ENCODE results near the gene ZNF575. TPM values are rescaled to one million over a fixed set of nuclear protein-coding genes. Genes with fewer than 3 reads are reported as not detected.

ZNF575 gene
- polyA plus RNA-seq, 3 donors = 0.25 to 0.79 (median 0.29) TPM

DNA sequence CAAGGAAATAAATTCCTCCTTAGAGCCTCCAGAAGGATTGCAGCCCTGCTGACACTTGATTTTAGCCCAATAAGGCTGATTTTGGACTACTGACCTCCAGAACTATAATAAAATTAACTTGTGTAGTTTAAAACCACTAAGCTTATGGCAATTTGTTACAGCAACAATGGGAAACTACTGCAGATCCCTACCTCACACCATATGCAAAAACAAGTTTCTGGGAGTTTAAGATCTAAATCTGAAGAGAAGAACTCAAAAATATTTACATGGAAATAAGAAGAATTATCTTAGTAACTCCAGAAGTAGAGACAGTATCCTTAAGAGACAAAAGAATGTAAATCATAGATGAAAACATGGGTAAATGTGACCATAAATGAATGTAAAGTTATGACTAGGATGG is 5.9 kb downstream of the ZNF575 start:
- no peak overlapping the region for H3K27ac Mint-ChIP-seq
- peaks cover 0 to 4% (median 0%) of the 10 kb centered on the region in 7 donors for H3K9me3 Mint-ChIP-seq
- Histone ChIP-seq H3K9ac (ENCODE audit: insufficient read depth, low read length, poor library complexity, severe bottlenecking) (no peak overlapping the region), H2AFZ (ENCODE audit: insufficient read depth, low read depth, low read length, poor library complexity, severe bottlenecking) (no peak overlapping the region), H3K27ac (ENCODE audit: low read depth in 1 of 2, low read length in 2 of 2) (no peak overlapping the region), H3K9me3 (replicated peaks in 1 of 2; ENCODE audit: control insufficient read depth in 1 of 2, insufficient read depth in 1 of 2, low read length in 2 of 2) (no peaks in the 10 kb centered on the region), H3K27me3 (ENCODE audit: control insufficient read depth in 2 of 2, insufficient read depth in 2 of 2, low read length in 2 of 2) (no peaks in the 10 kb centered on the region), H3K4me3 (replicated peaks in 1 of 3; ENCODE audit: low read depth in 2 of 3, low read length in 3 of 3) (no peak overlapping the region), H3K36me3 (replicated peaks in 1 of 2; ENCODE audit: control insufficient read depth in 1 of 2, insufficient read depth in 2 of 2, low read length in 2 of 2) (peaks cover 35 to 59% of the 10 kb centered on the region in 2 donors), H3K4me1 (ENCODE audit: control insufficient read depth in 1 of 2, insufficient read depth in 2 of 2, low read length in 2 of 2) (peaks cover 4 to 5% of the 10 kb centered on the region in 2 donors), H4K20me1 (ENCODE audit: insufficient read depth, low read length) (peaks cover 4% of the 10 kb centered on the region), H3K79me2 (ENCODE audit: insufficient read depth, low read length) (no peaks in the 10 kb centered on the region), H3K4me2 (replicated peaks; ENCODE audit: extremely low read depth, low read length, poor library complexity, severe bottlenecking) (no peak overlapping the region)
- peaks cover 9% of the 10 kb centered on the region for H3K4me1 Mint-ChIP-seq
- H3K27me3 Mint-ChIP-seq (ENCODE audit: low read depth in 3 of 3) = peaks cover 0 to 3% (median 0%) of the 10 kb centered on the region in 3 donors
- no peak for DNase-seq
- TF ChIP-seq, protein P1, sequence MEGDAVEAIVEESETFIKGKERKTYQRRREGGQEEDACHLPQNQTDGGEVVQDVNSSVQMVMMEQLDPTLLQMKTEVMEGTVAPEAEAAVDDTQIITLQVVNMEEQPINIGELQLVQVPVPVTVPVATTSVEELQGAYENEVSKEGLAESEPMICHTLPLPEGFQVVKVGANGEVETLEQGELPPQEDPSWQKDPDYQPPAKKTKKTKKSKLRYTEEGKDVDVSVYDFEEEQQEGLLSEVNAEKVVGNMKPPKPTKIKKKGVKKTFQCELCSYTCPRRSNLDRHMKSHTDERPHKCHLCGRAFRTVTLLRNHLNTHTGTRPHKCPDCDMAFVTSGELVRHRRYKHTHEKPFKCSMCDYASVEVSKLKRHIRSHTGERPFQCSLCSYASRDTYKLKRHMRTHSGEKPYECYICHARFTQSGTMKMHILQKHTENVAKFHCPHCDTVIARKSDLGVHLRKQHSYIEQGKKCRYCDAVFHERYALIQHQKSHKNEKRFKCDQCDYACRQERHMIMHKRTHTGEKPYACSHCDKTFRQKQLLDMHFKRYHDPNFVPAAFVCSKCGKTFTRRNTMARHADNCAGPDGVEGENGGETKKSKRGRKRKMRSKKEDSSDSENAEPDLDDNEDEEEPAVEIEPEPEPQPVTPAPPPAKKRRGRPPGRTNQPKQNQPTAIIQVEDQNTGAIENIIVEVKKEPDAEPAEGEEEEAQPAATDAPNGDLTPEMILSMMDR (IDR thresholded peaks at IDR 0.05) = no peak
- H3K4me3 Mint-ChIP-seq = no peak overlapping the region
- intact Hi-C loops (cut with micrococcal nuclease) = loop anchor here in 1 of 2 donors (10.0 kb wide), 1 partner anchor 56 kb away; the partner anchor contains the start of genes IRGQ and ZNF576
- peaks cover 57 to 76% of the 10 kb centered on the region in 2 donors for H3K36me3 Mint-ChIP-seq

DNA sequence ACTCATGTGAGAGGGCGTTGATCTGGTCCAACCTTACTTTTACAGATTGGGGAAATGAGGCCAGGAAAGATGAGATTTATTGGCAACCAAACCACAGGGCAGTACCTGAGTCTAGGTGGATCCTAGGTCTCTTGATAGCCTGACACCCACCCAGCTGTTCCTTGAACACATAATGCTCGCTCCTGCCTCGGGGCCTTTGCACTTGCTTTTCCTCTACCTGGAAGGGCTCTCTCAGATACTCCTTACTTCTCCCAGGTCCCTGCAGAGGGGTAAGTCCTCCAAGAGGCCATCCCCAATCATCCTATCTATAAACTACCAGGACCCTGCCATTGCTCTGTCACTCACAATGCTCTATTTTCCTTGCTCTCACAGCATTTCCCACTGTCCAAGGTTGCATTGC is 7.4 kb downstream of the ZNF575 start:
- Mint-ChIP-seq H3K4me1 (peaks cover 2% of the 10 kb centered on the region), H3K9me3 (peaks cover 0 to 4% (median 0%) of the 10 kb centered on the region in 7 donors), H3K36me3 (peaks cover 70 to 89% of the 10 kb centered on the region in 2 donors), H3K27me3 (ENCODE audit: low read depth in 3 of 3) (peaks cover 0 to 2% (median 0%) of the 10 kb centered on the region in 3 donors), H3K27ac (no peak overlapping the region), H3K4me3 (no peak overlapping the region)
- Histone ChIP-seq H3K27ac (ENCODE audit: low read depth in 1 of 2, low read length in 2 of 2) (no peak overlapping the region), H3K36me3 (replicated peaks in 1 of 2; ENCODE audit: control insufficient read depth in 1 of 2, insufficient read depth in 2 of 2, low read length in 2 of 2) (peaks cover 48 to 73% of the 10 kb centered on the region in 2 donors), H2AFZ (ENCODE audit: insufficient read depth, low read depth, low read length, poor library complexity, severe bottlenecking) (no peak overlapping the region), H3K27me3 (ENCODE audit: control insufficient read depth in 2 of 2, insufficient read depth in 2 of 2, low read length in 2 of 2) (no peaks in the 10 kb centered on the region), H4K20me1 (ENCODE audit: insufficient read depth, low read length) (no peaks in the 10 kb centered on the region), H3K4me2 (replicated peaks; ENCODE audit: extremely low read depth, low read length, poor library complexity, severe bottlenecking) (no peak overlapping the region), H3K4me1 (ENCODE audit: control insufficient read depth in 1 of 2, insufficient read depth in 2 of 2, low read length in 2 of 2) (no peaks in the 10 kb centered on the region), H3K9ac (ENCODE audit: insufficient read depth, low read length, poor library complexity, severe bottlenecking) (no peak overlapping the region), H3K79me2 (ENCODE audit: insufficient read depth, low read length) (no peaks in the 10 kb centered on the region), H3K9me3 (replicated peaks in 1 of 2; ENCODE audit: control insufficient read depth in 1 of 2, insufficient read depth in 1 of 2, low read length in 2 of 2) (no peaks in the 10 kb centered on the region), H3K4me3 (replicated peaks in 1 of 3; ENCODE audit: low read depth in 2 of 3, low read length in 3 of 3) (no peak overlapping the region)
- intact Hi-C loops (cut with micrococcal nuclease) = no loop called here
- no peak for DNase-seq
- 94% methylated on average over 2 of the region's 3 CpGs for WGBS (ENCODE audit: insufficient coverage)
- TF ChIP-seq, protein P1 (IDR thresholded peaks at IDR 0.05) = no peak
